ENCODE results near the gene MSL3.

DNA sequence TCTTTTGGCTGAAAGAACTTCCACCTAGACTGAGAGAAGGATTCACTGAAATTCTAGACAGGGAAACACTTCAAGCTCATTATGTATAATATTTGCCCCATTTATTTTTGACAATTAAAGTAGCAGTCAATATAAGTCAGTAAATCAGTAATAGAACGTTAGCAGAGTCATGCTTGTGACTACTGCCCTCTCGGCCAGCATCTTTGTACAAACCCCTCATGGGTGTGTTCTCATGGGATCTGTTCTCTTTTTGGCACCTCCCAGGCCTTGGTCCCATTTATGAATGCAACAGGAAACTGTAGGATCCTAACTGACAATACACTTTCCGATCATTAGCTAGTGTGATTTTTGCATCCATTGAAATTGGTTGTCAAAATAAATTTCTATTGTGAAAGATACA, 2.9 kb downstream of the MSL3 start:
- TF ChIP-seq, protein P1, sequence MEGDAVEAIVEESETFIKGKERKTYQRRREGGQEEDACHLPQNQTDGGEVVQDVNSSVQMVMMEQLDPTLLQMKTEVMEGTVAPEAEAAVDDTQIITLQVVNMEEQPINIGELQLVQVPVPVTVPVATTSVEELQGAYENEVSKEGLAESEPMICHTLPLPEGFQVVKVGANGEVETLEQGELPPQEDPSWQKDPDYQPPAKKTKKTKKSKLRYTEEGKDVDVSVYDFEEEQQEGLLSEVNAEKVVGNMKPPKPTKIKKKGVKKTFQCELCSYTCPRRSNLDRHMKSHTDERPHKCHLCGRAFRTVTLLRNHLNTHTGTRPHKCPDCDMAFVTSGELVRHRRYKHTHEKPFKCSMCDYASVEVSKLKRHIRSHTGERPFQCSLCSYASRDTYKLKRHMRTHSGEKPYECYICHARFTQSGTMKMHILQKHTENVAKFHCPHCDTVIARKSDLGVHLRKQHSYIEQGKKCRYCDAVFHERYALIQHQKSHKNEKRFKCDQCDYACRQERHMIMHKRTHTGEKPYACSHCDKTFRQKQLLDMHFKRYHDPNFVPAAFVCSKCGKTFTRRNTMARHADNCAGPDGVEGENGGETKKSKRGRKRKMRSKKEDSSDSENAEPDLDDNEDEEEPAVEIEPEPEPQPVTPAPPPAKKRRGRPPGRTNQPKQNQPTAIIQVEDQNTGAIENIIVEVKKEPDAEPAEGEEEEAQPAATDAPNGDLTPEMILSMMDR (IDR thresholded peaks at IDR 0.05): no peak
- no peak for TF ChIP-seq POLR2AphosphoS5 (IDR thresholded peaks at IDR 0.05)

All from stomach (tissue), 4 donors.